Astrocyte (in vitro differentiated cells and primary cell): ENCODE measurements around the gene LRRC45.

ENCODE experiments used
- CTCF ChIP-seq: IDR thresholded peaks from 2 replicates; pipeline ENCODE4 v1.5.1; 2011; ENCODE audit warnings: low read depth, mild to moderate bottlenecking, inconsistent platforms, low read length, moderate library complexity; ENCODE audit not compliant: insufficient read depth
- EZH2 ChIP-seq: IDR thresholded peaks from 2 replicates; pipeline ENCODE4 v1.6.1; 2012; ENCODE audit warnings: mild to moderate bottlenecking, low read length, inconsistent platforms; ENCODE audit not compliant: insufficient read depth

DNA sequence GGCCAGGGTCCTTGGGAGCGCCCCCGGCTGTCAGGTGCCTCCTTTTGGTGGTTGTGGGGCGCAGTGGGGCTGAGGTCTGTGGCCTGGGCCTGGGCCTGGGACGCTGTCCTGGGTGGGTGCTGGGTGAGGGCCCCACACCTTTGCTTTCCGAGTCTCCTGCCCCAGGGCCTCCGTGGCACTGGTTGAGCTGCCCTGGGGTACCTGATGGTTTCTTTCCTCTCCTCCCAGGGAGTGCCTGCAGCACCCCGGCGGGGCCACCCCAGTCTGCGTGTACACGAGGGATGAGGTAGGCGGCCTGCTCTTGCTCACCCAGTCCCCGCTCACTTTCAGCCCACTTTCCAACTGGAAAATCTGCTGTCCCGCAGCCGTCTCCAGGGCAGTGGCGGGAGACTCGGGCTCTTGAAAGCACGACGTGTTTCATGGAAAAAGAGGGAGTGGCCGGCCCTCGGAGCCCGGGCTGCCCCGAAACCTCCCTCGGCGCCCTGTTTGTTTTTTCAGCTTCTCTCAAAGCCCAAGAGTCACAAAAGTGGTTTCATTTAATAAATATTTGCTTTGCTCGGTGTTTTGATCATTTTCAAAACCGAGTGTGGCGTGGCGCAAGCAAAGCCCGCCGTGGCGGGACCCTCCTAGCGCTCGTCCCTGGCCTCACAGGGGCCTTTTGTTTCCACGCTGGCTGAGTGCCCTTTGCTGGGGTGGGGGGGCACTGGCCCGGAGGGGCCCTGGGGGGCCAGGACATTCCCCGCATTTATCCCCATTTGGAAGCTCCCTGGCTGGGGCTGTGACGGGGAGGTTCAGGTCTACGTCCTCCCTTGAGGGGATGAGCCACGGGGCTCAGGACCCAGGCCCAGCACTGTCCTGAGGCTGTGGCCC is 28.3 kb upstream of the LRRC45 start:
- TF ChIP-seq CTCF (no peak), EZH2 (no peak)
